OCI-LY7 (cell line): ENCODE data around the gene UQCRQ.

Experiments used
- EZH2phosphoT487 ChIP-seq: fragments of 200-600 bp; sonication (generic); IDR thresholded peaks from 2 replicates; pipeline ENCODE4 v1.6.1; 2018; ENCODE audit warnings: low read depth, borderline replicate concordance, mild to moderate bottlenecking, mixed run types, antibody characterized with exemption, low read length, moderate library complexity, mixed read lengths
- TF ChIP-seq, protein P1 (sequence below): fragments of 200-600 bp; sonication (generic); conservative IDR thresholded peaks from 2 replicates; pipeline ENCODE4 v1.5.1; 2014; ENCODE audit warnings: mild to moderate bottlenecking, antibody characterized with exemption, low read length, moderate library complexity, mixed read lengths

- TF ChIP-seq, protein P1, sequence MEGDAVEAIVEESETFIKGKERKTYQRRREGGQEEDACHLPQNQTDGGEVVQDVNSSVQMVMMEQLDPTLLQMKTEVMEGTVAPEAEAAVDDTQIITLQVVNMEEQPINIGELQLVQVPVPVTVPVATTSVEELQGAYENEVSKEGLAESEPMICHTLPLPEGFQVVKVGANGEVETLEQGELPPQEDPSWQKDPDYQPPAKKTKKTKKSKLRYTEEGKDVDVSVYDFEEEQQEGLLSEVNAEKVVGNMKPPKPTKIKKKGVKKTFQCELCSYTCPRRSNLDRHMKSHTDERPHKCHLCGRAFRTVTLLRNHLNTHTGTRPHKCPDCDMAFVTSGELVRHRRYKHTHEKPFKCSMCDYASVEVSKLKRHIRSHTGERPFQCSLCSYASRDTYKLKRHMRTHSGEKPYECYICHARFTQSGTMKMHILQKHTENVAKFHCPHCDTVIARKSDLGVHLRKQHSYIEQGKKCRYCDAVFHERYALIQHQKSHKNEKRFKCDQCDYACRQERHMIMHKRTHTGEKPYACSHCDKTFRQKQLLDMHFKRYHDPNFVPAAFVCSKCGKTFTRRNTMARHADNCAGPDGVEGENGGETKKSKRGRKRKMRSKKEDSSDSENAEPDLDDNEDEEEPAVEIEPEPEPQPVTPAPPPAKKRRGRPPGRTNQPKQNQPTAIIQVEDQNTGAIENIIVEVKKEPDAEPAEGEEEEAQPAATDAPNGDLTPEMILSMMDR = no peak
- no peak for TF ChIP-seq EZH2phosphoT487
Measured at GRCh38 chr5:132868754-132869153, 2.3 kb downstream of the UQCRQ start.
